Endothelial cell of umbilical vein (primary cell): ENCODE measurements around the gene SMARCD3. TPM values are rescaled to one million over a fixed set of nuclear protein-coding genes. Genes with fewer than 3 reads are reported as not detected.
A peak's percentile ranks its signal among the peaks of the same experiment; 100 is the strongest.

Experiments
- BruUV-seq: library from RNA; stranded (reverse); fragments of 400-500 nt; replicated peaks from 2 replicates; lab custom pipeline; 2021; lab: Mats Ljungman, UMichigan
- CTCF ChIA-PET: fragments of 300-600, 350-600 bp; sonication (Branson Sonifier 250); formaldehyde crosslinking; loops from one replicate; lab custom pipeline; 2021; ENCODE audit warnings: antibody characterized with exemption, inconsistent platforms; lab: Charles Lee
- POLR2A ChIA-PET: fragments of 300-600, 350-600 bp; sonication (Branson Sonifier 250); formaldehyde crosslinking; loops from one replicate; lab custom pipeline; 2021; ENCODE audit warnings: antibody characterized with exemption, inconsistent platforms; lab: Charles Lee
- DNase-seq: peaks from one replicate; pipeline ENCODE4 v3.0.0-alpha.2; 2011; ENCODE audit warnings: low read depth, low spot score
- FAIRE-seq: peaks from 2 replicates; lab custom pipeline; 2011; peaks lifted over from hg19 to GRCh38; lab: Jason Lieb, UNC
- H2AFZ ChIP-seq: 2 replicates; pipeline ENCODE4 v1.6.0; 2012; ENCODE audit warnings: low read depth, low read length, control low read depth, inconsistent platforms
- H3K27ac ChIP-seq: 2 replicates; pipeline ENCODE4 v1.5.1; 2011; ENCODE audit warnings: low read depth, mild to moderate bottlenecking, control low read depth, low read length, moderate library complexity; ENCODE audit not compliant: insufficient read depth
- H3K27me3 ChIP-seq, 2 experiments: 2 replicates each; pipeline versions ENCODE4 v1.6.0 to v1.6.1; 2011; ENCODE audit warnings: low read length in 2 of 2, mixed read lengths in 1 of 2; ENCODE audit not compliant: control insufficient read depth in 2 of 2, insufficient read depth in 2 of 2
- H3K36me3 ChIP-seq, 2 experiments: 2 replicates in 1 of 2; 3 replicates in 1 of 2; pipeline ENCODE4 v1.5.1; 2011; ENCODE audit warnings: low read length in 2 of 2, mild to moderate bottlenecking in 1 of 2, moderate library complexity in 1 of 2; ENCODE audit not compliant: control insufficient read depth in 2 of 2, insufficient read depth in 2 of 2; ENCODE audit errors: extremely low read depth in 1 of 2
- H3K4me1 ChIP-seq: 3 replicates; pipeline ENCODE4 v1.5.1; 2011; ENCODE audit warnings: mild to moderate bottlenecking, low read length; ENCODE audit not compliant: control insufficient read depth, insufficient read depth; ENCODE audit errors: extremely low read depth
- H3K4me2 ChIP-seq: 2 replicates; pipeline ENCODE4 v1.6.1; 2011; ENCODE audit warnings: low read length, control low read depth, mixed read lengths; ENCODE audit not compliant: insufficient read depth
- H3K4me3 ChIP-seq, 3 experiments: fragments of 200-600 bp in 1 of 3; sonication (generic), shearing (Covaris generic) in 1 of 3; replicated peaks in 1 of 3; 2 replicates each; pipeline ENCODE4 v1.5.1; 2011 to 2016; ENCODE audit warnings: control low read depth in 3 of 3, low read length in 3 of 3, mild to moderate bottlenecking in 2 of 3, inconsistent platforms in 1 of 3, low read depth in 1 of 3, moderate library complexity in 1 of 3; ENCODE audit not compliant: insufficient read depth in 1 of 3
- H3K79me2 ChIP-seq: 2 replicates; pipeline ENCODE4 v1.6.0; 2012; ENCODE audit warnings: low read length, inconsistent platforms; ENCODE audit not compliant: control insufficient read depth, insufficient read depth
- H3K9ac ChIP-seq: replicated peaks from 2 replicates; pipeline ENCODE3; 2011; ENCODE audit warnings: low read length, control low read depth; ENCODE audit not compliant: insufficient read depth; ENCODE audit errors: extremely low read depth
- H3K9me1 ChIP-seq: replicated peaks from 3 replicates; pipeline ENCODE4 v1.6.0; 2011; ENCODE audit warnings: mild to moderate bottlenecking, low read length; ENCODE audit not compliant: control insufficient read depth, insufficient read depth; ENCODE audit errors: extremely low read depth
- H3K9me3 ChIP-seq: replicated peaks from 2 replicates; pipeline ENCODE4 v1.5.1; 2012; ENCODE audit warnings: low read length, inconsistent platforms; ENCODE audit not compliant: control insufficient read depth, insufficient read depth
- H4K20me1 ChIP-seq: replicated peaks from 2 replicates; pipeline ENCODE3; 2011; ENCODE audit warnings: mild to moderate bottlenecking, low read length; ENCODE audit not compliant: control insufficient read depth, insufficient read depth; ENCODE audit errors: extremely low read depth
- EZH2 ChIP-seq: IDR thresholded peaks from 2 replicates; pipeline ENCODE4 v1.6.1; 2012; ENCODE audit warnings: borderline replicate concordance, low read depth, mild to moderate bottlenecking, moderate library complexity, low read length, inconsistent platforms; ENCODE audit not compliant: severe bottlenecking
- FOS ChIP-seq: IDR thresholded peaks from 2 replicates; pipeline ENCODE4 v1.6.1; 2011; ENCODE audit warnings: mild to moderate bottlenecking, low read length, moderate library complexity, borderline replicate concordance; ENCODE audit not compliant: insufficient read depth
- GATA2 ChIP-seq: IDR thresholded peaks from 2 replicates; pipeline ENCODE4 v1.7.0; 2011; ENCODE audit warnings: low read depth, mild to moderate bottlenecking, moderate library complexity, mixed read lengths, low read length; ENCODE audit not compliant: insufficient read length, insufficient read depth
- JUN ChIP-seq: IDR thresholded peaks from 2 replicates; pipeline ENCODE4 v1.6.1; 2011; ENCODE audit warnings: borderline replicate concordance, low read depth; ENCODE audit not compliant: insufficient read length, insufficient read depth
- MAX ChIP-seq: IDR thresholded peaks from 2 replicates; pipeline ENCODE4 v1.6.1; 2011; ENCODE audit not compliant: insufficient read depth, insufficient read length
- MYC ChIP-seq: IDR thresholded peaks from one replicate; pipeline ENCODE4 v1.6.1; 2011; ENCODE audit warnings: mild to moderate bottlenecking, low read depth, low read length
- POLR2A ChIP-seq: IDR thresholded peaks from 2 replicates; pipeline ENCODE4 v1.6.1; 2012; ENCODE audit warnings: low read depth, mild to moderate bottlenecking, control low read depth, low read length
- POLR2AphosphoS5 ChIP-seq: IDR thresholded peaks from 2 replicates; pipeline ENCODE4 v1.6.1; 2012; ENCODE audit warnings: low read depth, mild to moderate bottlenecking, control low read depth, low read length, moderate library complexity; ENCODE audit not compliant: insufficient read depth
- dilution Hi-C: fragments of 300-500 bp; cut with MboI; formaldehyde crosslinking; loops from one replicate; pipeline ENCODE4 v1.15.0; 2019; ENCODE audit warnings: low sequenced_read_pairs; ENCODE audit not compliant: extremely low pct_ligation_motif_present
- intact Hi-C: fragments of 100-400 bp; cut with micrococcal nuclease; formaldehyde crosslinking; loops from one replicate; pipeline ENCODE4 v1.10.0; 2022
- polyA plus RNA-seq, 4 experiments: library from polyadenylated mRNA; depleted of rRNA in 3 of 4; stranded (reverse) in 3 of 4; unstranded in 1 of 4; fragments of >200 nt; gene quantifications; 2 replicates each; pipeline versions ENCODE4 v1.2.1 to v1.2.3, GENCODE V29; 2011 to 2012; ENCODE audit warnings: missing spikeins in 1 of 4
- total RNA-seq: library from RNA; stranded (reverse); gene quantifications from 2 replicates; pipeline ENCODE4 v1.2.3, GENCODE V29; 2021
- TF ChIP-seq, protein P1 (sequence below), 2 donors: IDR thresholded peaks; 1 replicate in 1 of 2; 2 replicates in 1 of 2; pipeline ENCODE4 v1.5.1; 2011; ENCODE audit warnings: low read length in 2 of 2, mild to moderate bottlenecking in 2 of 2, moderate library complexity in 2 of 2, control low read depth in 1 of 2, inconsistent platforms in 1 of 2, low read depth in 1 of 2; ENCODE audit not compliant: insufficient read depth in 1 of 2; ENCODE audit errors: extremely low read depth in 1 of 2

The SMARCD3 gene
- total and polyA plus RNA-seq, 2 donors (not counting 3 experiments of a cell fraction or from before 2014, with no cell fraction given) = 6.1 to 8.5 TPM

- Histone ChIP-seq H3K4me2 (no peak overlapping the region), H3K9ac (no peak overlapping the region), H3K9me3 (no peaks in the 10 kb centered on the region), H3K27ac (no peak overlapping the region), H3K27me3 (peaks cover 0 to 4% of the 10 kb centered on the region in 2 experiments), H3K79me2 (no peaks in the 10 kb centered on the region), H3K4me1 (peaks cover 14% of the 10 kb centered on the region), H3K4me3 (no peak overlapping the region), H2AFZ (no peak overlapping the region), H4K20me1 (no peaks in the 10 kb centered on the region), H3K36me3 (no peaks in the 10 kb centered on the region), H3K9me1 (no peaks in the 10 kb centered on the region)
- no TSS peak for BruUV-seq
- intact Hi-C loops = no loop called here
- dilution Hi-C loops = no loop called here
- FAIRE-seq (peak; percentile 59), DNase-seq (no peak)
- POLR2A ChIA-PET = no interaction called here
- TF ChIP-seq JUN = no peak
- no peak for TF ChIP-seq EZH2
- no peak for TF ChIP-seq MYC
- TF ChIP-seq POLR2AphosphoS5 = no peak
- no peak for TF ChIP-seq GATA2
- TF ChIP-seq FOS = no peak
- no peak for TF ChIP-seq MAX
- no peak for TF ChIP-seq POLR2A
- TF ChIP-seq, protein P1, sequence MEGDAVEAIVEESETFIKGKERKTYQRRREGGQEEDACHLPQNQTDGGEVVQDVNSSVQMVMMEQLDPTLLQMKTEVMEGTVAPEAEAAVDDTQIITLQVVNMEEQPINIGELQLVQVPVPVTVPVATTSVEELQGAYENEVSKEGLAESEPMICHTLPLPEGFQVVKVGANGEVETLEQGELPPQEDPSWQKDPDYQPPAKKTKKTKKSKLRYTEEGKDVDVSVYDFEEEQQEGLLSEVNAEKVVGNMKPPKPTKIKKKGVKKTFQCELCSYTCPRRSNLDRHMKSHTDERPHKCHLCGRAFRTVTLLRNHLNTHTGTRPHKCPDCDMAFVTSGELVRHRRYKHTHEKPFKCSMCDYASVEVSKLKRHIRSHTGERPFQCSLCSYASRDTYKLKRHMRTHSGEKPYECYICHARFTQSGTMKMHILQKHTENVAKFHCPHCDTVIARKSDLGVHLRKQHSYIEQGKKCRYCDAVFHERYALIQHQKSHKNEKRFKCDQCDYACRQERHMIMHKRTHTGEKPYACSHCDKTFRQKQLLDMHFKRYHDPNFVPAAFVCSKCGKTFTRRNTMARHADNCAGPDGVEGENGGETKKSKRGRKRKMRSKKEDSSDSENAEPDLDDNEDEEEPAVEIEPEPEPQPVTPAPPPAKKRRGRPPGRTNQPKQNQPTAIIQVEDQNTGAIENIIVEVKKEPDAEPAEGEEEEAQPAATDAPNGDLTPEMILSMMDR (IDR thresholded peaks at IDR 0.05; ENCODE audit: extremely low read depth in 1 of 2, insufficient read depth in 1 of 2, low read depth in 1 of 2, low read length in 2 of 2) = no peak
- CTCF ChIA-PET = no interaction called here
Measured at GRCh38 chr7:151249732-151250072, 1.2 kb upstream of the SMARCD3 start.
